Middle frontal gyrus (tissue), 1 donor: ENCODE data around the gene HBS1L.

Source experiments
- DNase-seq: peaks from one replicate; pipeline ENCODE4 v3.0.0-alpha.2; 2015; ENCODE audit warnings: low spot score; ENCODE audit errors: extremely low spot score

The HBS1L gene

DNA sequence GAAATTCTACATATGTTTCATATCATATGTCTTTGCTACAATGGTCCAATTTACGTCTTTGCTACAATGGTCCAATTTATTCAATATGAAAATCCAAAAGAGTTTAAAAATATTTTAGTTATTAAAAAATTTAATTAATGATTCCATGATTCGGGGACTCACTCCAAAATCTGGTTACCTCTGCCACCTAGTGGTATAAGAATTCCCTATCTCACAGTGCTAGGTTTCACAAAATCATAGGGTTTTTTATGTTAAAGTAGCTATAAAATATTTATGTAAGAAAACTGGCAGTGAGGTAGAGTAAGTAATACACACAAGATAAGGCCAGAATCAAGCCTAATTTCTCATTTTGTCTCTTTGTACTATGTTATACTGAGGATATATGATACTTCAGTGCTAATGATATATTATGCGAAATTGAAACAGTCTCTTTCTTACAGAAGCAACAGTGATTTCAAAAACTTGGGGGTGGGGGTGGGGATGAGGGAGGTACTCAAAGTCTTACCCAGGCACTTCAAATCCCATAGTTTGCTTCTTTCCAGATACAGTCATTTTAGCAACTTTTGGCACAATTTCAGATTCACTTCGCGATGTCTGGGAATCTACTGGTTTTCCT is 52.3 kb downstream of the HBS1L start:
- DNase-seq: no peak

DNA sequence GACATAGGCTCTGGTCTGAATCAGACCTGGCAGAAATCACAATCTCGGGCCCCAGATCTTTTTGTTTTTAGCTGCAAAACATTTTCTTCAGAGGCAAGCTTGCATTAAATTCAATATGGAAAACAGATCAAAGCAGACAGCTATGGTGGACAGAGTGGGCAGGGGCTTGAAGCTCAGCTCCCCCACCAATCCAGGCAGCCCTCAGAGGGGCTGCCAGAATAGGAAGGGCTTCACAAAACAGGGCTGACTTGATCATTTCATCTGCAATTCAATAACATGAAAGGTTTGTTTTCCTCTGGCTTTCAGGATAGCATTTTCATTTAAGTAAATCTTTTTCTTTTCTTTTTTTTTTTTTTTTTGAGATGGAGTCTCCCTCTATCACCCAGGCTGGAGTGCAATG is 55.5 kb downstream of the HBS1L start:
- no peak for DNase-seq

DNA sequence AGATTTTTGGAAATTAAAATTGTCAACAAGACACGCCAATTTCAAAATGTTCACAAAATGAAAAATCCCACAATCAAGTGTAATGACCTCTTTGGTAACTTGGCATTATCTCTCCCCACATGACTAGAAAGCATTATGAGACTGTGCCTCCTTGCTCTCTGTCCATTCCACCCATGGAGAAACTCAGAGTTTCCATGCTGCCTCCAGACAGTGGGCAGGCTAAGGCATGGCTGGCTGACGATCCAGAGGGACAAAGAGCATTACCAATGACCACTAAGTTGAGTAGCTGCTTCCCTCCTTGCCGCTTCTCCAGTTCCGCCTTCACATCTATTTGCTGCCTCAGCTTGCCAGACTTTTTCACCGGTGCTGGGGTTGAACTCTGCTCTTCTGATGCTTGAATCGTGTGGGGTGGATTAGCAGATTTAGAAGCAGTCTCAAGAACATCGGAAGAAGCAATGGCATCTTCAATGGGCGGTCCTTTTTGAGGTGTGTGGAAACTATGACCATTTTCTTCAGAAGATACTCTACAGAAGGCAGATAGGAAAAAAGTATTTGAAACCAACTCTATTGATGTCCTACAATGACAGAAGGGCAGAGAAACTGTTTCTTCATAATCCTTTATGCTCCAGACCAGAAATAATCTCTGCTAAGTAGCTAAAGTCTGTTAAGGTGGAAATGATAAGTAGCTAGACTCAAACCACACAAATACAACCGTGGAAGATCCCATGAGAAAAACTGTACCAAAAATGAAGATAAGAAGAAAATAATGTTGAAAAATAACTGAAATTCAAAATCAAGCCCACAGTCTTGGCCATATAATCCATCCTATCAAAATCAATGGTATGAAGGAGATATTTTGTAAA is 57.3 kb downstream of the HBS1L start:
- no peak for DNase-seq

DNA sequence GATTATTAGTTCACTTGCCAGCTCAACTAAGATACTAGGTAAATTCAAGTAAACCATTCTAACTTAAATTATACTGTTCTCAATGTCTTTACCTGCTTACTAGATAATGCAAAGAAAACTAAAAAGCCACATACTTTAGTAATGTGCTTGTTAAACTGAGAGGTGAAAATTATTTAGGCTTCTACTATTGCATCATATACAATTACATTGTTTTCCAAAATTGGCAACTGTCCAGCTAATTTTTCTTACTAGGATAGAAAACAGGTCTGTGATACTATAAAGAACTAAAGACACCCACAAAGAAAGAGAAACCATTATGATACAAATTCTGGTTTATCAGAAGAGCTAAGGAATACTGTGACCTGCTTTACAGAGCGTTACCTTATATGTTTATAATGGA is 59.1 kb downstream of the HBS1L start:
- DNase-seq: no peak

DNA sequence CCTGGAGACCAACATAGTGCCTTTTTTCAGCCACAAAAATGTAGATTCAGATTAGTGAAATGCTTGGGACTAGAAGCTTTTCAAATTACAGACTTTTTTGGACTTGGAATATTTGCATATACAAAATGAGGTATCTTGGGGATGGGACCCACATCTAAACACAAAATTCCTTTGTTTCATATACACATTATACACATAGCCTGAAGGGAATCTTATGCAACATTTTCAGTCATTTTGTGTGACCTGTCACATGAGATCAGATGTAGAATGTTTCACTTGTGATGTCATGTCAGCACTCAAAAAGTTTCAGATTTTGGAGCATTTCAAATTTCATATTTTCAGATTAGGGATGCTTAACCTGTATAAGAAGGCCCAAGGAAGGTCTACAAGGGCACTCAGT is 60.2 kb downstream of the HBS1L start:
- no peak for DNase-seq

DNA sequence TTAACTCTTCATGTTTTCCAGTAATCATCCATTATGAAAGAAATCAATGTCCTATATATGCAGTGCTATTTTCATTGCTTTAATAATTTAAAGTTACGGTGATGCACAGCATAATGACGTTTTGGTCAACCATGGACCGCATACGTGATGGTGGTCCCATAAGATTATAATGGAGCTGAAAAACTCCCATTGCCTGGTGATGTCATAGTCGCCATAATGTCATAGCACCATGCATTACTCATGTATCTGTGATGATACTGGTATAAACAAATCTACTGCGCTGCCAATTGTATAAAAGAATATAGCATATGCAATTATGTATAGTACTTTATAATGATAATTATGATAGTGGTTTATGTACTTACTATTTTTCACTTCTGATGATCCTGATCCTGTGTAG is 62.5 kb downstream of the HBS1L start:
- no peak for DNase-seq

DNA sequence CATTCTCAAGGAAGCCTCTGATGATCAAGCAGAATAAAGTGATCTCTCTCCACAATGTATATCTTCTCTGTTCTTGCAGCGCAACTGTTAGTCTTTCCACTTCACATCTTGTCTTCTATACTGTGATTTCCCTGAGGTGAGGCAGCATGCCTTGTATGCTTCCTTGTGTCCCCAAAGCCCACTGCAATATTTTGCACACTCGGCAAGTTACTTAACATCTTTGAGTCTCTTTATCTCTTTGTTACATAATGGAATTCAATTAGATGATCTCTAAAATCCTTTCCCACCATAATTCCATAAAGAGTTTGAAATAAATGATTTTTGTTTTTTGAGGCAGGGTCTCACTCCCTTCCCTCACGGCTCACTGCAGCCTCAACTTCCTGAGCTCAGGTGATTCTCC is 64.4 kb downstream of the HBS1L start:
- DNase-seq: no peak

DNA sequence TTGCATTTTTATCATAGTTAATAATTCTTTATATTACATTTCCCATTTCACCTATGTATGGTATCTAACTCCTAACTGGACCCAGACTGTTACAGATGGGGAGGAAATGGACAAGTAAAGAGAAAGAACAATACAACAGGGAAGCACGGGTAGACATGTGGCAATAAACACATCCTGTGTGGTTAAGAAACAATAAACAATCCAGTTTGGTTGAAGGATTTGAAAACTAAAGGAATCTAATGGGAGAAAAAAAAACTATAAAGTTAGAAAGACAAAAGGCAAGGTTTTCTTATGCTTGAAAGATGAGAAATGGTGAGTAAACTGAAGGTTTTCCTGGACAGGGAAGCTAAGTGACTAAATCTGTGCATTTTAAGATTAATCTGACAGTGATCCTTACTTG is 69.8 kb downstream of the HBS1L start:
- no peak for DNase-seq

DNA sequence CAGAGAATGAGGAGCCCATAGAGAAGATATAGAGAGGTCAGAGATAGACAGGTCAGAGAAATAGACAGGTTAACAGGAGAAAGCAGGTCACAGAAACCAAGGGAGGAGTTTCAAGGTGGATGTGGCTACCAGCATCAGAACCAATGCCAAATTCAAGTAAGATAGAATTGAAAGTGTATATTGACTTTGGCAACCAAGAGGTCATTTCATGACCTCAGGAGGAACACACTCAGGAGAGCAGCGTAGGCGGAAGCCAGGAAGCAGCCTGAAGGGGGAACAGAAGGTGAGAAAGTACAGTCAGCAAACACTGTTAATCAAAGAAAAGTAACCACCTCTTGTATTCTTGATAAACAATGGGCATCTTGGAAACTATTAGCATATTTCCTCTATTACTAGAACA is 70.8 kb downstream of the HBS1L start:
- no peak for DNase-seq

DNA sequence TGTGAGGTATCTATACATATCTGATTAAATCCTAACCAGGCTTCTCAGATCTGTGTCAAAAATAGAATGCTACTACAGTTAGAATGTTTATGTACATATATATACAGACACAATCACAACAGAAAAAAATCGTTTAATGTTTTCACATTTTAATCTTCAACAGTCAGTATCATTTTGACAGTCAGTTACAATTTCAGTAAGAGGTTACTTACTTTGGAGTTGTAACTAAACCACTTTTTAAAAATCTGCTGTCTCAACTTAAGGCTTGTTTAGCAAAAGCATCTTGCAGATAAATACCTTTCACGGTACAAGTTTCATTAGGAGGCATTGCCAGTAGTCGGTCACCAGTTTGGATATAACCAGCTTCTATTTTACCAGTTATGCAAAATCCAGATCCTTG is 72.5 kb downstream of the HBS1L start:
- DNase-seq: no peak

DNA sequence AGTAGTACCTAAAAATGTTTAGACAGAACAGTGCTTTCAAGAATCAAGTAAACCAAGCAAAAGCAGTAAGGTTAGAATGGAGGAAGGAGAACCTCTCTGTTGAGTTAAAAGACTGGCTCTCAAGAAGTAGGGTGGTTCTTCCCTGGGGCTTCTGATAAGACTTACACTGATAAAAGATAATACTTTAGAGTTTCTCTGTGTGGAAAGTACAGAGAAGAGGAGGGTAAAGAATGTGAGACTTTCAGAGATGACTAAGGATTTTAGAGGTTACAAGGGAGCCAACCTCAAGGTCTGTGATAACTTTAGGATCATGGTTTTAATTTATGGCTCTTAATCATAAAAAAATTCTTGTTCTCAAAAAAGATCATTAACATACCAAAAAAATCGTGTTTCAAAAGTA is 73.8 kb downstream of the HBS1L start:
- no peak for DNase-seq

DNA sequence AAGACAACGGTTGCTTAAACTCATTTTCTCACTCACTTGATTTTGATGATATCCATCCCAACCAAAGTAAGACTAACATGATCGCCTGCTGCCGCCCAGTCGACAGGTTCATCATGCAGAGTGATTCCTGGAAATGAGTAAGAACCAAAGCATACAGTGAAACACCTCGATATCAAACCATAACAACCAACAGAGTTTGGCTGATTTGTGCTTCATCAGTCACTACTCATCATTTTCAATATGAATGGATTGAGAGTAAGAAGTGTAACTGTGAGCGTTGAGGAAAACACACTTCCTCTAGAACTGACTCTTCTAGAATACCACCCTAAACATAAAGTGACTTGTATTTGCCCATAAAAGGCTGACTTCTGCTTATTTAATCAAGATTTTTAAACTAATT is 75.5 kb downstream of the HBS1L start:
- DNase-seq: no peak

DNA sequence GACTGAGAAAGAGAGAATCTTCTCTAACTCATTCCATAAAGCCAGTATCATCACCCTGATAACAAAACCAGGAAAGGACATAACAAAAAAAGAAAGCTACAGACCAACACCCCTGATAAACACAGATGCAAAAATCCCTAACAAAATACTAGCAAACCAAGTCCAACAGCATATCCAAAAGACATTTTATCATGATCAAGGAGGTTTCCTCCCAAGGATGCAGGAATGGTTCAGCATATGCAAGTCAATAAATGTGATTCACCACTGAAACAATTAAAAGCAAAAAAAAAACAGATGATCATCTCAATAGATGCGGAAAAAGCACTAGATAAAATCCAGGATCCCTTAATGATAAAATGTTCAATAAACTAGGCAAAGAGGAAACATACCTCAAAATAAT is 80.3 kb downstream of the HBS1L start:
- DNase-seq: no peak

DNA sequence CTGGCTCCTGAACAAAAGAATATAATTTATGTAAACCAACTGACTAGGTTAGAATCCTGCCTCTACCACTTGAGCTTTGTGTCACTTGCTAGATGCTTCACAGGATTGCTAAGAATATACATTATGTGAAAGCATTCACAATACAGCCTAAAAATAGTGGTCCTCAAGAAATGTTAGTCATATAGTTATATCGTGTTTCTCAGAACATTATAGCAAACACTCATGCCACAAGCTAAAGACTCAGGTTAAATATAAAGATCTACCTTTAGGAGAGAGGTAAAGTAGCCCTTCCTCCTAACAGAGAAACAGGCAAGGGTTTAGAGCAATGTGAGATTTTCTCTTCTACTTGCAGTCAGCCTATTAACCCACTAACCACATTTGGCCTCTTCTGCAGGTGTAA is 86.9 kb downstream of the HBS1L start:
- no peak for DNase-seq

DNA sequence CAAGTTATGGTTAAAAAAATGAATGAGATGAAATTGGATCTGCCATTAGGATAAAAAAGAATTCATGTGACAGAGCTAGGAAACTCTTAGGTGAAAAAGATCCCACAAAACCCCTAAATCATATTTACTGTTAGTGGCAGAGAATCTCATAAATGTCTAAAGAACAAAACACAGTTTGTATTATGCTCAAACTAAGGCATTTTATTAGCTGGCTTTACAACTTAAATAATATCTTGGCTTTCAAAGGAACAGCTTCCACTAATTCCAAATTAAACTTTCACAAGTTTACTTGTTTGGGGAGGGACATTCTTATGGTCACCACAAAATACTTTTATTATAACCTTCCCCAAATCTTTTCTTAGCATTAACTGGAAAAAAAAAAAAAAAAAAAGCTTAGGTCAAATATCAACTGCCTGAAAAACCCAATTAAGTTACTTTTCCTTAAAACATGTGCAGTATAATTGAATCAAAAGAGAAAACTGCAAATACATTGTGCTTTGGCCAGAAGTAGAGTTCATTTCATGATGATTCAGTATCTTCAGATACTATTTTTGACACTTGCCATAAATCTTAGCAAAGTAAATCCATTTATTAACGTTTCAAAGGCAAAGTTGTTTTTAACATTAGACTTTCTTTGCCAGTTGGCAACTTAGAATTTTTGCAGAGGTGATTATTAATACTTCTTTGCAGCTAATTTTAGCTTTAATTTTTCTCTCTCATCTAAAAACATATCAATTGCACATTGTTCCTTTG is 90.0 kb downstream of the HBS1L start:
- DNase-seq: no peak

DNA sequence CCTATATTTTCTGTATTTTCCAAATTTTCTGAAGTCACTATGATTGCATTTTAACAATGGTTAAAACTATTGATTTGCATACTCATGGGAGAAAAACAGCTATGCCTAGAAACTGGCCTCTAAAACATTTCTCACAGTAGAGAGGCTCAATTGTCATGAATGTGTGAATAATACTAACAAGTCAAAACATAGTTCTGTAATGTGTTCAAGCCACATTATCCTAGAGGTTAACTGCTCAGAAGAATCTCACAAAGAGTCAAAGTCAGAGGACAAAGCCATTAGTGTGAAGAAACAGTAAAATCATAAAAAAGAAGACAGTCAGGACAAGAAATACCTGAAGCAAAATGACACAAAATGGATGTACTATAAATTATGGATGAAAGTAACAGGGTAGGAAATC is 92.2 kb downstream of the HBS1L start:
- no peak for DNase-seq

DNA sequence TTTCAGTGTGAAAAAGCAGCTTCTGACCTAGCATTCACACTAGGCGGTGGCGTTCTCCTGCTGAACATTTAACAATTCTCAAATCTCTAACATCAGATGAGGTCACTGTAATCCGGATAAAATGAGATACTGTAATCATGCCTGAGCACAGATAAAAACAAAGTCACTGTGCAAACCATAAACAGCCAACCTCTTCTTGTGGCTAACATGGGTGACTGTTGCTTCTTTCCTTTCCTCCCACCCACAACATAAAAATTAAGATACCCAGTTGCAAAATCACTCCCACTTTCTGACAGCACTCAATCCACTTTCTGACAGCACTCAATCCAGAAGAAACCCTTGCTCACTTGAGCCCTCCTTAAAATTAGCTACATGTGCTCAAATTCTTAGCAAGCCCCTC is 93.3 kb downstream of the HBS1L start:
- no peak for DNase-seq

DNA sequence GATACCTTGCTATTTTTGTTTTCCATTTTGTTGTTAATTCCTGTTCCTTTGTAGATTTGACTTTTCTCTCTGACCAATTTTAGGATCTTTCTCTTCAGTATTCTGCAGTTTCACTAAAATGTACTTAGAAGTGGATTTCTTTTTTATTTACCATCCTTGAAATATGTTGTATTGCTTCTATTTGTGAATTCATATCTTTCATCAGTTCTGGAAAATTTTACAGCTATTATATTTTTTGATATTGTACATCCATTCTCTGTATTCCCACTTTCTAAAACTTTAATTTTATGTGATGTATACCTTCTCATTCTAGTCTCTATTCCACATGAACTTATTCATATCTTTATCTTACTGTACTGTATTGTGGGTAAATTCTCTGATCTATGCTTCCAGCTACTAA is 95.0 kb downstream of the HBS1L start:
- no peak for DNase-seq

DNA sequence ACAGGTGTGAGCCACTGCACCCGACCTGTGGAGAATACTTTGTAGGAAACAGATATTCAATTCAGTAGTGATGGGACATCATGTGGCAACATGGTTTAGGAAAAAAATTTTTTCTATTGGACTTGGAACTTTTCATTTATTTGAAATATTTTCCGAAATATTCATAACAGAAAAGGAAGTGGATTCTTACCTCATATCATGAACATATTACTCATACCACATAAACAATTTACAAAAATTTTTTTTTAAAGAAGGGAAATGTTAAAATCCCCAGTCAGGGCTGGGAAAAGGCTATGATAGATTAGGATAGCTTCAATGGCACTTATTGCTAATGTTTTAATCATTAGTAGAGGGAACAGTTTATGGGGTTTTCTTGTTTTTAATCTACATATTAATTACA is 97.9 kb downstream of the HBS1L start:
- no peak for DNase-seq

DNA sequence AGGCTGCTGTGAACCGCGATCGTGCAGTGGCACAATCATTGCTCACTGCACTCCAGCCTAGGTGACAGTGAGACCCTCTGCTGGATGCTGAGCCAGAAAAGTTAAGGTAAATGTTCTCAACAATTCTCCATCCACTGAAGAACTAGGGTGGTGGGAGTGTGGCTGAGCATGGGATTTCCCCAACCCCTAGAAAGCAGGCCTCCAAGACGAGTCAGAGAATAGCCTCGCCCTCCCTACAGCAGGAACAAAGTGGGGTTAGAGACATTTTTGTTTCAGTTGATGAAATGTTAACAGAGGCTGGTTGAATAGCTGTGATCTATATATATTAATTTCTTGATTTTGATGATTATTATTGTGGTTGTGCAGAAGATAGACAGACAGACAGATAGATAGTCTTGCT is 98.6 kb downstream of the HBS1L start:
- DNase-seq: no peak

DNA sequence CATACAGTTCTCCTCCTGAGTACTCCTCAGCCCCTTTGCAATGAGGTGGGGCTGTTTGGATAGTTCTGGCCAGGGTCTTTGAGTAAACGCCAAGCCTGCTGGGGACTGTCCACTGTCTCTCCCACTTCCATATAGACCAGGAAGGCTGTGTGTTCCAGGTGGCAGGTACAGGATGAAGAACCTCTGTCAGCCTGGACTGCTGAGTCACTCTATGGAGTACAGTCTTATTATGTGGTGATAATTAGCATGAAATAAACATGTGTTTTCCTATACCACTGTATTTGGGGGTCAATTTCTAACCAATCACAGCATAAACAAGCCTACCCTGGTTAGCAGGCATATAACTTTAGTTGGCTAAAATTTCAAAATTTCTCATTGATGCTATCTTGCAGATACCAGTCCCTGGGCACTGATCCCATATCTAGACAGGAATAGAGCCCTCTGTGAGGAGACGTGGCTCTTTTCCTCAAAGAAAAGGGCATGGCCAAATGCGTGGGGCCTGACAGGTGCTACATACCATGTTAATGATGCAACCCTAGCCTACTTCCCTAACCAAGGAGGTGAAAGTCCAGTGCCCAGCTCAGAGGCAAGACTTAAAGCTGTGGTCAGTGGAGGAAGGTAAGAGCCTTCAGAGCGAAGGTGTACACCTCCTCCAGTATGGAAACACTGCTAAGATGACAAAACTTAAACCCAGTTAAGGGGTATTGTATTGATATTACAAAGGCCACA is 100.2 kb downstream of the HBS1L start:
- DNase-seq: no peak
